Fibroblast of lung (primary cell): ENCODE results near the gene NTN1.

Experiments
- CTCF ChIP-seq, 2 donors: IDR thresholded peaks in 1 of 2; conservative IDR thresholded peaks in 1 of 2; 1 replicate in 1 of 2; 2 replicates in 1 of 2; pipeline ENCODE4 v1.5.1; 2011 to 2012; ENCODE audit warnings: low read length in 2 of 2, control low read depth in 1 of 2, inconsistent platforms in 1 of 2, low read depth in 1 of 2, mild to moderate bottlenecking in 1 of 2
- EZH2 ChIP-seq: IDR thresholded peaks from 2 replicates; pipeline ENCODE4 v1.5.1; 2012; ENCODE audit warnings: low read length, control low read depth, mild to moderate bottlenecking; ENCODE audit errors: missing control alignments

DNA sequence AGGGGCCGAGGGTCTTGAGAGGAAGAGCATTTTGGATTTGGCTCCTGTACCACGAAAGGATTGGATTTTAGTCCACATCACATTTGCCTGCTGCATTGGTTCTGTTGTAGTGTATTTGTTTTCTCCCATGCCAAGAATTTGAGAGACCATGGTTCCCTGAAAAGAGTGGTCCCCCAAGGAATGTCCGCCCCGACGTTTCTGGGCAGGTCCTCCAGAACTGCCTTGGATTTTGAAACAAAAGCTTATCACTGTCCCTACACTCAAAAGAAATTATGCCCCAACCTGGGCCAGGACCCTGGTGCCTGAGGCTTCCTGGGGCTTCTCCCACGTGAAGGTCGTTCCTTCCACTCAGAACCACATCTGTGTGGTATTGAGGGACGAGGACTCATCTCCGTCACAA, 10.8 kb downstream of the NTN1 start:
- TF ChIP-seq EZH2 (no peak), CTCF (conservative IDR thresholded peaks at IDR 0.05 in 1 of 2, IDR thresholded peaks at IDR 0.05 in 1 of 2; ENCODE audit: low read depth in 1 of 2, low read length in 2 of 2) (no peak)
